Fibroblast of mammary gland (primary cell): ENCODE measurements around the gene CNKSR2.

Experiments used
- DNase-seq: peaks from one replicate; pipeline ENCODE4 v3.0.0-alpha.2; 2010; ENCODE audit warnings: low read depth
- H3K4me3 ChIP-seq: 2 replicates; pipeline ENCODE4 v1.5.1; 2011; ENCODE audit warnings: low read depth, mild to moderate bottlenecking, low read length, moderate library complexity; ENCODE audit not compliant: control insufficient read depth
- TF ChIP-seq, protein P1 (sequence below): conservative IDR thresholded peaks from 2 replicates; pipeline ENCODE4 v1.5.1; 2011; ENCODE audit warnings: low read depth, low read length, inconsistent platforms; ENCODE audit not compliant: control insufficient read depth, insufficient read depth

The CNKSR2 gene

DNA sequence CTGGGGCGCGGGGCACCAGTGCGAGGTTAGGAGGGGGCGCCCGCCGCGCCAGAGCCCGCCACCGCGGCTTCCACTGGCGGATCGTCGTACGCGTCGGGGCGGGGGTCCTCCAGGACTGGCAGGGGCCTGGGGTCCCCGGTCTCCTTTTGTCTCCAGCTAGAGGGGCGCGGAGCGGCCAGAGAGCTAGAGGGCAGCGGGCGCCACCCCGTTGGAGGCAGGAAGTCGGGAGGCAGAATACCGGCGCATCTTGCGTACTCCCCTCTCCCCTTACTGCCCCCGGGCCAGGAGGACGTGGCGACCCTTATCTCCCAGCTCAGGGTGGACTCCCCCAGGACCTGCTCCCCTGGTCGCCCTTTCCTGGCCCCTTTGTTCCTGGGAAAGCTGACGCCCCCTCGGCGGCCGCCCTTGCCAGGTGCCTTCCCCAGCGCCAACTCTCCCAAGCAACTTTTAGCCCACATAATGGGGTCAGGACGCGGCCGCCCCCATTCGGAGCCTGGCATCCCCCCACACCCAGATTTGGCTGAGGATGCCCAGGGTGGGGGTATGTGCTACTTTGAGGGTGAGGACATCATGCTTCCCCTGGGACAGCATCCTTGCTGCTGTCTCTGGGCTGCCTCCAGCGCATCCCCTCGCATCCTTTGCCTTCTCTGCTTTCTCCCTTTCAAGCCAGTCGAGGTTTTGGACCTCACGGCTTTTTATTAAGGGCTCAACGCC is 933 bp downstream of the CNKSR2 start:
- TF ChIP-seq, protein P1, sequence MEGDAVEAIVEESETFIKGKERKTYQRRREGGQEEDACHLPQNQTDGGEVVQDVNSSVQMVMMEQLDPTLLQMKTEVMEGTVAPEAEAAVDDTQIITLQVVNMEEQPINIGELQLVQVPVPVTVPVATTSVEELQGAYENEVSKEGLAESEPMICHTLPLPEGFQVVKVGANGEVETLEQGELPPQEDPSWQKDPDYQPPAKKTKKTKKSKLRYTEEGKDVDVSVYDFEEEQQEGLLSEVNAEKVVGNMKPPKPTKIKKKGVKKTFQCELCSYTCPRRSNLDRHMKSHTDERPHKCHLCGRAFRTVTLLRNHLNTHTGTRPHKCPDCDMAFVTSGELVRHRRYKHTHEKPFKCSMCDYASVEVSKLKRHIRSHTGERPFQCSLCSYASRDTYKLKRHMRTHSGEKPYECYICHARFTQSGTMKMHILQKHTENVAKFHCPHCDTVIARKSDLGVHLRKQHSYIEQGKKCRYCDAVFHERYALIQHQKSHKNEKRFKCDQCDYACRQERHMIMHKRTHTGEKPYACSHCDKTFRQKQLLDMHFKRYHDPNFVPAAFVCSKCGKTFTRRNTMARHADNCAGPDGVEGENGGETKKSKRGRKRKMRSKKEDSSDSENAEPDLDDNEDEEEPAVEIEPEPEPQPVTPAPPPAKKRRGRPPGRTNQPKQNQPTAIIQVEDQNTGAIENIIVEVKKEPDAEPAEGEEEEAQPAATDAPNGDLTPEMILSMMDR: no peak
- peak overlapping the region; percentile 34 for H3K4me3 ChIP-seq
- DNase-seq: no peak

GRCh38 chrX:21375708-21376009 is 1.4 kb downstream of the CNKSR2 start:
- H3K4me3 ChIP-seq: no peak overlapping the region
- TF ChIP-seq, protein P1: no peak
- no peak for DNase-seq

GRCh38 chrX:21376636-21377035 is 2.4 kb downstream of the CNKSR2 start:
- H3K4me3 ChIP-seq: no peak overlapping the region
- TF ChIP-seq, protein P1: no peak
- DNase-seq: no peak

- TF ChIP-seq, protein P1: no peak
- no peak overlapping the region for H3K4me3 ChIP-seq
- DNase-seq: no peak
Observed at GRCh38 chrX:21379991-21380390, 5.8 kb downstream of the CNKSR2 start.

DNA sequence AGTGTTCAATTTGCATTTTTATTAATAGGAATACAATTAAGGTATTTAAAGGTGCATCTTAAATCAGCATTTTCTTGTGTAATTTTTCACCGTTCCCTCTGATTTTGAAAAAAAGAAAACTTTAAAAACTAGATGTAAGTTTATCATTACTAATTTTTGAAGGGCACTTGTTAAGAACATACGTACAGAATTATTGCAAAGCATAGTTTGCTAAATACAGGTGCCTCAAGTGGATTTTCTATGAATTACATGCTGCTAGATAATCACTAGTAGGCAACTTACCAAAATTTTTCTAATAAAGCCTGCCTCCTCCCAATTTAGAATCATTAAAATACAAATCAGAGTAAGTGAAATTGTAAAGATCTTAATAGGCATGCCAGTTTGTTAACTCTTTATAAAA is 8.5 kb downstream of the CNKSR2 start:
- DNase-seq: no peak
- H3K4me3 ChIP-seq: no peak overlapping the region
- TF ChIP-seq, protein P1: peak; percentile 30

- DNase-seq: peak; percentile 9
- no peak overlapping the region for H3K4me3 ChIP-seq
- TF ChIP-seq, protein P1: no peak
Observed at GRCh38 chrX:21383546-21383945, 9.3 kb downstream of the CNKSR2 start.

DNA sequence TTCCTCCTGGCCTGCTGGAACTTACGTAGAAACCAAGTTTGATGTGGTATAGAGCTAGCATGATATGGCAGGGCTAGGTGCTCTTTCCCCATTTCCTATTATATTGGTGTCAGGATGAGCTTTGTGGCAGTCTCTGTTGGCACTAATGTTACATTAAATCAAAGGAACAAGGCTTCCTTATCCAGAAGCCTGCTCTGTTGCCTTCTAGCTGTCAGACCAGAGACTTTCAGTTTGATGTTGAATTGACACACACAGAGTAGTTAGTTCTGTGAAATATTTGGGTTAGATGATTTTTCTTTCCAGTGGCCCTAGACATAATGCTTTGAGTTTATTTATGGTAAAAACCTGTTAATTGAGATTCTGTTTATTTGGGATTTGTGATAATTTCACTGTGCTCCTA is 10.0 kb downstream of the CNKSR2 start:
- DNase-seq: no peak
- H3K4me3 ChIP-seq: no peak overlapping the region
- TF ChIP-seq, protein P1: no peak
